ENCODE results near the gene SBK1. TPM values are rescaled to one million over a fixed set of nuclear protein-coding genes. Genes with fewer than 3 reads are reported as not detected.

Gene SBK1
- total RNA-seq, 4 donors from 2014 or later, result 0.27 to 1.4 (median 0.32) TPM; not detected in 1

DNA sequence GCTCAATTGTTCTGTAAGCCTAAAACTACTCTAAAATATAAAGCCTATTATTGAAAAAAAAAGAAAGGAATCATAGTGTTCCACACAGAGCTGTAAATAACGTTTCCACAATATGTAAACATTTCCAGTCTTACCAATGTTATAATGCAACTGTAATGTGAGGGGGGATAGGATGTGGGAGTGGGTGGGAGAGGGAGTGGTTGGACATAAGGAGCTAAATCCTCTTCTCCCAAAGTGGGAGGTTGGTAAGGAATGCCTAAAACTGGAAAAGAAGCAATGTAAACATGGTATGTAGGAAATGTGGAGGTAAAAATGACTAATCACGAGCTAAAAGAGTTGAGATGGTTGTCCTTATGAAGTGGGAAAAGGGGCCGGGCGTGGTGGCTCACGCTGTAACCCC, 17.6 kb upstream of the SBK1 start:
- no peaks in the 10 kb centered on the region for H3K9me3 ChIP-seq
- H3K27ac ChIP-seq, result no peak overlapping the region
- in situ Hi-C loops (cut with MboI; ENCODE audit: low pct_ligation_motif_present in 1 of 4, low pct_unique_long_range_greater_than_20kb in 1 of 4, low sequenced_read_pairs in 3 of 4), result loop anchor here in 2 of 4 donors (5.0 to 10.0 kb wide), 2 partner anchors 43 to 50 kb away; no protein-coding TSS in a partner anchor
- no peak for TF ChIP-seq POLR2A (IDR thresholded peaks at IDR 0.05)
- TF ChIP-seq, protein P1, sequence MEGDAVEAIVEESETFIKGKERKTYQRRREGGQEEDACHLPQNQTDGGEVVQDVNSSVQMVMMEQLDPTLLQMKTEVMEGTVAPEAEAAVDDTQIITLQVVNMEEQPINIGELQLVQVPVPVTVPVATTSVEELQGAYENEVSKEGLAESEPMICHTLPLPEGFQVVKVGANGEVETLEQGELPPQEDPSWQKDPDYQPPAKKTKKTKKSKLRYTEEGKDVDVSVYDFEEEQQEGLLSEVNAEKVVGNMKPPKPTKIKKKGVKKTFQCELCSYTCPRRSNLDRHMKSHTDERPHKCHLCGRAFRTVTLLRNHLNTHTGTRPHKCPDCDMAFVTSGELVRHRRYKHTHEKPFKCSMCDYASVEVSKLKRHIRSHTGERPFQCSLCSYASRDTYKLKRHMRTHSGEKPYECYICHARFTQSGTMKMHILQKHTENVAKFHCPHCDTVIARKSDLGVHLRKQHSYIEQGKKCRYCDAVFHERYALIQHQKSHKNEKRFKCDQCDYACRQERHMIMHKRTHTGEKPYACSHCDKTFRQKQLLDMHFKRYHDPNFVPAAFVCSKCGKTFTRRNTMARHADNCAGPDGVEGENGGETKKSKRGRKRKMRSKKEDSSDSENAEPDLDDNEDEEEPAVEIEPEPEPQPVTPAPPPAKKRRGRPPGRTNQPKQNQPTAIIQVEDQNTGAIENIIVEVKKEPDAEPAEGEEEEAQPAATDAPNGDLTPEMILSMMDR (IDR thresholded peaks at IDR 0.05), result no peak
- no peak for TF ChIP-seq POLR2AphosphoS5 (IDR thresholded peaks at IDR 0.05)
- no peak for TF ChIP-seq EP300 (IDR thresholded peaks at IDR 0.05; ENCODE audit: low read depth)
- no peaks in the 10 kb centered on the region for H3K36me3 ChIP-seq
- intact Hi-C loops (cut with DNase I; ENCODE audit: low total_unique reads), result no loop called here
- no peak for DNase-seq
- WGBS, 2 donors (ENCODE audit: low coverage in 1 of 2), result 31 to 59% methylated on average over 1 to 5 of the region's 5 CpGs
- H3K4me1 ChIP-seq, result peaks cover 2 to 9% (median 6%) of the 10 kb centered on the region in 4 donors
- peaks cover 41% of the 10 kb centered on the region for H3K27me3 ChIP-seq
- H3K4me3 ChIP-seq, result no peak overlapping the region

DNA sequence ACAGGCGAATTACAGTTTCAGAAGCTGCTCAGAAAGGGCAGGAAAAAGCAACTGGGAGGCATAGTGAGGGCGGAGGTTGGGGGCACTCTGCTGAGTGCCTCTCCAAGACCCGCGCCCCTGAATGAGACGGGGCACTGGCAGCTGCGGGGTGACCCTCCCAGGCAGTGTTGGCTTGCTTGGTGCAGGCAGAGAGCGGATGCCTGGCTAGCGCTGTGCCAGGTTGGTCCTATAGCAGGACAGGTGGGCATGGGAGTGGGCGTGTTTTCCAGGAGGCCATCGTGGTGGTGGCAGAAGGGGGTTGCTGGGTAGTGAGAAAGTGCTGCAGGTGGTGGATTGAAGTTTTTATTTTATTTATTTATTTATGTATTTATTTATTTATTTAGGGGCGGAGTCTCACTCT, 16.0 kb upstream of the SBK1 start:
- in situ Hi-C loops (cut with MboI; ENCODE audit: low pct_ligation_motif_present in 1 of 4, low pct_unique_long_range_greater_than_20kb in 1 of 4, low sequenced_read_pairs in 3 of 4) (loop anchor here in 2 of 4 donors (5.0 to 10.0 kb wide), 2 partner anchors 41 to 48 kb away; no protein-coding TSS in a partner anchor), intact Hi-C loops (cut with DNase I; ENCODE audit: low total_unique reads) (loop anchor here (2.0 kb wide), 1 partner anchor 42 kb away; no protein-coding TSS in a partner anchor)
- no peak overlapping the region for H3K4me3 ChIP-seq
- no peak overlapping the region for H3K27ac ChIP-seq
- H3K9me3 ChIP-seq, result no peaks in the 10 kb centered on the region
- peaks cover 38% of the 10 kb centered on the region for H3K27me3 ChIP-seq
- no peak for DNase-seq
- TF ChIP-seq, protein P1 (IDR thresholded peaks at IDR 0.05), result no peak
- no peak for TF ChIP-seq EP300 (IDR thresholded peaks at IDR 0.05; ENCODE audit: low read depth)
- no peak for TF ChIP-seq POLR2AphosphoS5 (IDR thresholded peaks at IDR 0.05)
- no peak for TF ChIP-seq POLR2A (IDR thresholded peaks at IDR 0.05)
- WGBS, 2 donors (ENCODE audit: low coverage in 1 of 2), result 73 to 78% methylated on average over 4 to 11 of the region's 11 CpGs
- H3K4me1 ChIP-seq, result peaks cover 2 to 9% (median 6%) of the 10 kb centered on the region in 4 donors
- no peaks in the 10 kb centered on the region for H3K36me3 ChIP-seq

DNA sequence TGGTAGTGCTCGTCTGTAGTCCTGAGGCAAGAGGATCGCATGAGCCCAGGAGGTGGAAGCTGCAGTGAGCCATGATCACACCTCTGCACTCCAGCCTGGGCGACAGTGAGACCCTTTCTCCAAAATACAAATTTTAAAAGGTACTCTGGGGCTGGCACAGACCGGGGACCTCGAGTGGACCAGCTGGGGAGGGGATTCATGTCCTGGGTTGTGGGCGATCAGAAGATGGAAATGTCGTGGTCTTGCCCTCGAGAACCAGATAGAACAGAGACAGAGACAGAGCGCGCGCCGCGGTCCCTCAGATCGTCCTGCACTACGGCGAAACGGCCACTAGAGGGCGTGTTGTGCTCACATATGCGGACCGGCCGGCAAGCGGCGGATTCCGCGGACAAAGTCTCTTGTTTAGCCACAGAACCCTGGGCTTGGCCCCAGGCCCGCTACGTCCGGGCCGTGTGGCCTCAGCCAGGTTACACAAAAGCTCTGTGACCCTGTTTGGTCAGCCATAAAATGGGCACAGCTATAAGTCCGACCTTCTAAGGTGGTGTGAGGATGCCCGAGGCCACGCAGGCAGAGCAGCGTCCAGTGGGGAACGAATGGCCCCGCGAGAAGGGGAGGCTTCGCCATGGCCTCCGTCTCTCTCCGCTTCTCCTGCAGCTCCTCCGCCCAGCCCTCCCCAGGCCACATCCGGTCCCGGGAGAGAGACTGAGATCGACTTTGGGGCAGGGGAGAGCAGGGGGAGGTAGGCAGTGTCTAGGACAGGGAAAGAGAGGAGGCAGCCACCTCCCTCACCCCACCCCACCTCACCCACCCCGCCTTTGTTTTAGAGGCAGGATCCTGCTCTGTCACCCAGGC, 14.6 kb upstream of the SBK1 start:
- no peak overlapping the region for H3K27ac ChIP-seq
- peaks cover 2 to 9% (median 6%) of the 10 kb centered on the region in 4 donors for H3K4me1 ChIP-seq
- WGBS, 2 donors (ENCODE audit: low coverage in 1 of 2), result 2% methylated on average over 41 of the region's 44 CpGs; no CpG with 5 or more reads in 1 of the 2 donors
- H3K4me3 ChIP-seq, result peak overlapping the region in 2 of 4 donors; percentile 29 to 37
- intact Hi-C loops (cut with DNase I; ENCODE audit: low total_unique reads), result loop anchor here (2.0 kb wide), 1 partner anchor 41 kb away; no protein-coding TSS in a partner anchor
- TF ChIP-seq POLR2A (IDR thresholded peaks at IDR 0.05) (no peak), EP300 (IDR thresholded peaks at IDR 0.05; ENCODE audit: low read depth) (no peak)
- TF ChIP-seq, protein P1 (IDR thresholded peaks at IDR 0.05), result peak; percentile 93 to 98 (median 97)
- in situ Hi-C loops (cut with MboI; ENCODE audit: low pct_ligation_motif_present in 1 of 4, low pct_unique_long_range_greater_than_20kb in 1 of 4, low sequenced_read_pairs in 3 of 4), result loop anchor here in 2 of 4 donors (5.0 to 10.0 kb wide), 2 partner anchors 40 to 47 kb away; no protein-coding TSS in a partner anchor
- DNase-seq, result peak; percentile 87
- no peaks in the 10 kb centered on the region for H3K9me3 ChIP-seq
- H3K36me3 ChIP-seq, result no peaks in the 10 kb centered on the region
- H3K27me3 ChIP-seq, result peaks cover 32% of the 10 kb centered on the region

DNA sequence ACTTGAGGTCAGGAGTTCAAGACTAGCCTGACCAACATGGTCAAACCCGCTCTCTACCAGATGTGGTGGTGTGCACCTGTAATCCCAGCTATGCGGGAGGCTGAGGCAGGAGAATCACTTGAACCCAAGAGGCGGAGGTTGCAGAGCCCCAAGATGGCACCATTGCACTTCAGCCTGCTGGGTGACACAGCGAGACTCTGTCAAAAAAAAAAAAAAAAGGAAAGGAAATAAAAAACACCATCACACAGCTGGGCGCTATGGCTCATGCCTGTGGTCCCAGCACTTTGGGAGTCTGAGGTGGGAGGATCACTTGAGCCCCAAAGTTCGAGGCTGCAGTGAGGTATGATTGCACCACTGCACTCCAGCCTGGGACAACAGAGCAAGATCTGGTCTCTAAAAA, 13.3 kb upstream of the SBK1 start:
- H3K9me3 ChIP-seq, result no peaks in the 10 kb centered on the region
- WGBS, 2 donors (ENCODE audit: low coverage in 1 of 2), result 78% methylated on average over 6 of the region's 6 CpGs; no CpG with 5 or more reads in 1 of the 2 donors
- no peak overlapping the region for H3K27ac ChIP-seq
- in situ Hi-C loops (cut with MboI; ENCODE audit: low pct_ligation_motif_present in 1 of 4, low pct_unique_long_range_greater_than_20kb in 1 of 4, low sequenced_read_pairs in 3 of 4) (loop anchor here in 2 of 4 donors (5.0 to 10.0 kb wide), 2 partner anchors 38 to 46 kb away; no protein-coding TSS in a partner anchor), intact Hi-C loops (cut with DNase I; ENCODE audit: low total_unique reads) (no loop called here)
- H3K36me3 ChIP-seq, result no peaks in the 10 kb centered on the region
- H3K27me3 ChIP-seq, result peaks cover 21% of the 10 kb centered on the region
- no peak overlapping the region for H3K4me3 ChIP-seq
- no peak for TF ChIP-seq EP300 (IDR thresholded peaks at IDR 0.05; ENCODE audit: low read depth)
- TF ChIP-seq, protein P1 (IDR thresholded peaks at IDR 0.05), result no peak
- no peak for TF ChIP-seq POLR2A (IDR thresholded peaks at IDR 0.05)
- no peak for TF ChIP-seq POLR2AphosphoS5 (IDR thresholded peaks at IDR 0.05)
- peaks cover 2 to 9% (median 6%) of the 10 kb centered on the region in 4 donors for H3K4me1 ChIP-seq
- no peak for DNase-seq

Data from transverse colon (tissue), 4 donors.